ENCODE data around the gene SOBP.

Gene SOBP

DNA sequence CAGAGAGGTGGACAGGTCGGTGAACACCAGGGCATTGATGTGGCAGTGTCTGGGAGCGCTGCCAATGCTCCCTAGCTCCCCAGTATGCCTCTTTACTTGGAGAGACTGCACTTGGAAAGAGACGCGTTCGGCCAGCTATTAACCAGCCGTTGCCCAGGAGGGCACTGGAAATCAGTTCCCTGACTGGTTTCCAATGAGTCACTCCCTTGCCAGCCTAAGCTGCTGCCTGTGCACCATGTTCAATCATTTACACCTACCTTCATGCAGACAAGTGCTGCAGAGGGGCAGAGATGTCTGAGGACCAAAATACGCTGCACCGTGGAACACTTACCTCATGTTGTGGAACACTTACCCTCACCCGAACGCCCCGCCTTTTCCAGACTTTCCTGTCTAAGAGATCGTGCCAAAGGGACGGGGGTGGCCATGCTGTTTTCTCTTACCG is 151.6 kb downstream of the SOBP start:
- Histone ChIP-seq H3K27ac (ENCODE audit: low read depth, low read length) (no peak overlapping the region), H3K4me1 (ENCODE audit: control insufficient read depth in 1 of 2, insufficient read depth in 2 of 2, low read length in 2 of 2) (no peaks in the 10 kb centered on the region), H3K9me3 (ENCODE audit: control insufficient read depth in 1 of 2, low read length in 2 of 2) (no peaks in the 10 kb centered on the region), H3K9ac (ENCODE audit: low read depth in 1 of 2, low read length in 2 of 2) (no peak overlapping the region), H3K36me3 (ENCODE audit: control insufficient read depth in 1 of 2, insufficient read depth in 2 of 2, low read length in 2 of 2) (no peaks in the 10 kb centered on the region), H3K27me3 (ENCODE audit: control insufficient read depth in 1 of 2, insufficient read depth in 2 of 2, low read length in 2 of 2) (peaks cover 0 to 9% of the 10 kb centered on the region in 2 donors), H3K4me3 (ENCODE audit: low read depth in 1 of 2, low read length in 2 of 2) (no peak overlapping the region)

DNA sequence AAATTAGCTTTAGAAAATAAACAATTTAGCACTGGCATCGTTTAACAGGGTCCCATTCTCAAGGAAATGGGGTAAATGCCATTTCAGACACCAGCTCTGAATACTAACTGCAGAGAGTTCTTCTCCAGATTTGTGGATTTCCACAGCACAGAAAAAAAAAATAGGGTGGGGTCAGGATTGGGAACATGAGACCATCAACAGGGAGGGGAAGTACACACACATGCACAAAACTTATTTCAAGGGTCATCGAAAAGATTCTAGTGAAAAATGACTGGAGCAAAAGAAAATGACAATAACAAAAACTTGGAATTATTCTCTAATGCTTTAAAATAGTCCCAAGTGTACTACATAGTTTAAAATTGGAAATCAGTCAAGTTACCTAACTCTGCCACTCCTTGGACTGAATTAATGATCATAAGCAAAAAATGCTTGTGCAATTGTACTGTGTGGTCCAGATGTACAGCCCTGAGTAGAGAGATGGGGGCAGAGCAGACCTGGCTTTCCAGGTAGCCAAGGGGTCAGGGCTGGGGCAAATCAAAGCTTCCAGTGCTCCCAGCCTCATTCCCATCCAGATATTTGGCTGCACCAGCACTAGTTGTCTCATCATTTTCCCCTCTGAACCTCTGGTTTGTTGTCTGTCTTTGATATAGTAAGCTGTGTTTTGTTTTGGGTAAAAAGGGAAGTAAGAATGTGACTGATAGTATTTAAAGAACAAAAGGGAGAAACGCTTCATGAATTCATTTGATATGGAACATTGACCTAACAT is 152.4 kb downstream of the SOBP start:
- H3K9ac ChIP-seq (ENCODE audit: low read depth in 1 of 2, low read length in 2 of 2), result no peak overlapping the region
- no peaks in the 10 kb centered on the region for H3K36me3 ChIP-seq (ENCODE audit: control insufficient read depth in 1 of 2, insufficient read depth in 2 of 2, low read length in 2 of 2)
- no peaks in the 10 kb centered on the region for H3K9me3 ChIP-seq (ENCODE audit: control insufficient read depth in 1 of 2, low read length in 2 of 2)
- H3K27ac ChIP-seq (ENCODE audit: low read depth, low read length), result no peak overlapping the region
- H3K4me1 ChIP-seq (ENCODE audit: control insufficient read depth in 1 of 2, insufficient read depth in 2 of 2, low read length in 2 of 2), result no peaks in the 10 kb centered on the region
- no peak overlapping the region for H3K4me3 ChIP-seq (ENCODE audit: low read depth in 1 of 2, low read length in 2 of 2)
- peaks cover 0 to 4% of the 10 kb centered on the region in 2 donors for H3K27me3 ChIP-seq (ENCODE audit: control insufficient read depth in 1 of 2, insufficient read depth in 2 of 2, low read length in 2 of 2)

DNA sequence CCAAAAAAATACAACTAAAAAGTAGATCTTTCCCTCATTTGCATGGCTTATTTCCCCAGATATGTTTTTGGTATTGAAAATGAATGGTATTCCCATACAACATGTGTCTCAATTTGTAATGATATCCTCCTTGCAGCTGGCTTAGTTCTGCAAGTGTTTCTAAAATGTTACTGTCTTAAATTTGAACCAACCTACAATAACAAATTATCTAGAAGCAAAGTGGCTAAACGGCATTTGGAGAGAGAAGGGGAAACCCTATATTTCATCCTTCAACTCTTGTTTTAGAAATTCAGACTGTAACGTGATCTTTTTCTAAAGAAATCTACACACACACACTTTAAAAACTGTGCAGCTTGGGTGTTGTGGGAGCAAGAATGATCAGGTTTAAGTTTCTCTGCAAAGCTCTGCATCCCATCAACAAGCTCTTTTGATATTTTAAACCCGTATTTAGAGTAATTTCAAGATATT is 153.0 kb downstream of the SOBP start:
- H3K9me3 ChIP-seq (ENCODE audit: control insufficient read depth in 1 of 2, low read length in 2 of 2), result no peaks in the 10 kb centered on the region
- H3K27me3 ChIP-seq (ENCODE audit: control insufficient read depth in 1 of 2, insufficient read depth in 2 of 2, low read length in 2 of 2), result peaks cover 0 to 3% of the 10 kb centered on the region in 2 donors
- H3K4me1 ChIP-seq (ENCODE audit: control insufficient read depth in 1 of 2, insufficient read depth in 2 of 2, low read length in 2 of 2), result no peaks in the 10 kb centered on the region
- no peak overlapping the region for H3K9ac ChIP-seq (ENCODE audit: low read depth in 1 of 2, low read length in 2 of 2)
- no peak overlapping the region for H3K27ac ChIP-seq (ENCODE audit: low read depth, low read length)
- no peak overlapping the region for H3K4me3 ChIP-seq (ENCODE audit: low read depth in 1 of 2, low read length in 2 of 2)
- no peaks in the 10 kb centered on the region for H3K36me3 ChIP-seq (ENCODE audit: control insufficient read depth in 1 of 2, insufficient read depth in 2 of 2, low read length in 2 of 2)

GRCh38 chr6:107644513-107644912 is 154.6 kb downstream of the SOBP start:
- H3K36me3 ChIP-seq (ENCODE audit: control insufficient read depth in 1 of 2, insufficient read depth in 2 of 2, low read length in 2 of 2), result no peaks in the 10 kb centered on the region
- no peak overlapping the region for H3K4me3 ChIP-seq (ENCODE audit: low read depth in 1 of 2, low read length in 2 of 2)
- H3K27ac ChIP-seq (ENCODE audit: low read depth, low read length), result no peak overlapping the region
- H3K9ac ChIP-seq (ENCODE audit: low read depth in 1 of 2, low read length in 2 of 2), result no peak overlapping the region
- H3K27me3 ChIP-seq (ENCODE audit: control insufficient read depth in 1 of 2, insufficient read depth in 2 of 2, low read length in 2 of 2), result peaks cover 0 to 3% of the 10 kb centered on the region in 2 donors
- H3K9me3 ChIP-seq (ENCODE audit: control insufficient read depth in 1 of 2, low read length in 2 of 2), result no peaks in the 10 kb centered on the region
- no peaks in the 10 kb centered on the region for H3K4me1 ChIP-seq (ENCODE audit: control insufficient read depth in 1 of 2, insufficient read depth in 2 of 2, low read length in 2 of 2)

DNA sequence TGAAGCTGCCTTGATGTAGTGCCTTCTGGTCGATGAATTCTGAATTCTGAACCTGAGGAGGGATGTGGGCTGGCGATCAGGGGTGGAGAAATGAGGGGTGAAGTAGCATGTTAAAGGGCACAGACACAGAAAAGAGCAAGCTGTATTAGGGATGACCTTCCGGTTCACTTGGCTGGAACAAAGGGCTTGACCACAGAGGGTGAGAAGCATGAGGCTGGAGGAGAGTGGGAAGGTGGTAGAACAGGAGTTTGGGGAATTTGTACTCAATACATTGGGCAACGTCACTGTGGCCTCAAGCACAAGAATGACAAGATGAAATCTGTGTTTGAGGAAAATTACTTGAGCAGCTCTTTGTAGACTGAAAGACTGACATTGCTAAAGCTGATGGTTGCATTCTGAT is 155.8 kb downstream of the SOBP start:
- Histone ChIP-seq H3K4me3 (ENCODE audit: low read depth in 1 of 2, low read length in 2 of 2) (no peak overlapping the region), H3K27me3 (ENCODE audit: control insufficient read depth in 1 of 2, insufficient read depth in 2 of 2, low read length in 2 of 2) (peaks cover 0 to 3% of the 10 kb centered on the region in 2 donors), H3K27ac (ENCODE audit: low read depth, low read length) (no peak overlapping the region), H3K36me3 (ENCODE audit: control insufficient read depth in 1 of 2, insufficient read depth in 2 of 2, low read length in 2 of 2) (no peaks in the 10 kb centered on the region), H3K4me1 (ENCODE audit: control insufficient read depth in 1 of 2, insufficient read depth in 2 of 2, low read length in 2 of 2) (no peaks in the 10 kb centered on the region), H3K9me3 (ENCODE audit: control insufficient read depth in 1 of 2, low read length in 2 of 2) (no peaks in the 10 kb centered on the region), H3K9ac (ENCODE audit: low read depth in 1 of 2, low read length in 2 of 2) (no peak overlapping the region)

DNA sequence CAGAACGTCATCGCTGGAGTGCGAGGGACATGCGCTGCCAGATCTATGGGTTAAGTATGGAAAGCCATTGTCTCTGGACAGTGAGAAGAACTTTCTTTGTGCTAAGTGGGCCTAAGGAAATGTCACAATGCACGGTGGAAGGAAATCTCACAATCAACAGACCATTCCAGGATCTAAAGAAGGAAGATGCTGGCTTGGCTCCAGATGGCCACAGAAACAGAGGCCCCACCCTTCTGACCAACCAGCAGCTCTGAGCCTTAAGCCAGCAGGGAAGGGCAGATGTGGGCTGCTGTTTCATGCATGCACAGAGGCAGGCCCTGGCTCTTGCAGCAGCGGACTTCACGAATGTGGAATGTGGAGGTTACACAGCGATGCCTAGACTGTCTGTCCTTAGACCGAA is 156.3 kb downstream of the SOBP start:
- no peaks in the 10 kb centered on the region for H3K9me3 ChIP-seq (ENCODE audit: control insufficient read depth in 1 of 2, low read length in 2 of 2)
- no peaks in the 10 kb centered on the region for H3K36me3 ChIP-seq (ENCODE audit: control insufficient read depth in 1 of 2, insufficient read depth in 2 of 2, low read length in 2 of 2)
- no peak overlapping the region for H3K27ac ChIP-seq (ENCODE audit: low read depth, low read length)
- H3K4me1 ChIP-seq (ENCODE audit: control insufficient read depth in 1 of 2, insufficient read depth in 2 of 2, low read length in 2 of 2), result no peaks in the 10 kb centered on the region
- no peak overlapping the region for H3K9ac ChIP-seq (ENCODE audit: low read depth in 1 of 2, low read length in 2 of 2)
- no peak overlapping the region for H3K4me3 ChIP-seq (ENCODE audit: low read depth in 1 of 2, low read length in 2 of 2)
- H3K27me3 ChIP-seq (ENCODE audit: control insufficient read depth in 1 of 2, insufficient read depth in 2 of 2, low read length in 2 of 2), result peaks cover 0 to 3% of the 10 kb centered on the region in 2 donors

- no peak overlapping the region for H3K27ac ChIP-seq (ENCODE audit: low read depth, low read length)
- no peaks in the 10 kb centered on the region for H3K4me1 ChIP-seq (ENCODE audit: control insufficient read depth in 1 of 2, insufficient read depth in 2 of 2, low read length in 2 of 2)
- H3K9ac ChIP-seq (ENCODE audit: low read depth in 1 of 2, low read length in 2 of 2), result no peak overlapping the region
- no peaks in the 10 kb centered on the region for H3K9me3 ChIP-seq (ENCODE audit: control insufficient read depth in 1 of 2, low read length in 2 of 2)
- H3K36me3 ChIP-seq (ENCODE audit: control insufficient read depth in 1 of 2, insufficient read depth in 2 of 2, low read length in 2 of 2), result no peaks in the 10 kb centered on the region
- H3K27me3 ChIP-seq (ENCODE audit: control insufficient read depth in 1 of 2, insufficient read depth in 2 of 2, low read length in 2 of 2), result no peaks in the 10 kb centered on the region
- H3K4me3 ChIP-seq (ENCODE audit: low read depth in 1 of 2, low read length in 2 of 2), result no peak overlapping the region
Observed at GRCh38 chr6:107646776-107647438, 157.0 kb downstream of the SOBP start.

GRCh38 chr6:107647439-107647948 is 157.6 kb downstream of the SOBP start:
- no peaks in the 10 kb centered on the region for H3K4me1 ChIP-seq (ENCODE audit: control insufficient read depth in 1 of 2, insufficient read depth in 2 of 2, low read length in 2 of 2)
- H3K27ac ChIP-seq (ENCODE audit: low read depth, low read length), result no peak overlapping the region
- no peak overlapping the region for H3K9ac ChIP-seq (ENCODE audit: low read depth in 1 of 2, low read length in 2 of 2)
- no peak overlapping the region for H3K4me3 ChIP-seq (ENCODE audit: low read depth in 1 of 2, low read length in 2 of 2)
- H3K9me3 ChIP-seq (ENCODE audit: control insufficient read depth in 1 of 2, low read length in 2 of 2), result no peaks in the 10 kb centered on the region
- H3K36me3 ChIP-seq (ENCODE audit: control insufficient read depth in 1 of 2, insufficient read depth in 2 of 2, low read length in 2 of 2), result no peaks in the 10 kb centered on the region
- no peaks in the 10 kb centered on the region for H3K27me3 ChIP-seq (ENCODE audit: control insufficient read depth in 1 of 2, insufficient read depth in 2 of 2, low read length in 2 of 2)

- H3K9me3 ChIP-seq (ENCODE audit: control insufficient read depth in 1 of 2, low read length in 2 of 2), result no peaks in the 10 kb centered on the region
- no peaks in the 10 kb centered on the region for H3K27me3 ChIP-seq (ENCODE audit: control insufficient read depth in 1 of 2, insufficient read depth in 2 of 2, low read length in 2 of 2)
- no peak overlapping the region for H3K4me3 ChIP-seq (ENCODE audit: low read depth in 1 of 2, low read length in 2 of 2)
- no peak overlapping the region for H3K27ac ChIP-seq (ENCODE audit: low read depth, low read length)
- H3K4me1 ChIP-seq (ENCODE audit: control insufficient read depth in 1 of 2, insufficient read depth in 2 of 2, low read length in 2 of 2), result no peaks in the 10 kb centered on the region
- H3K9ac ChIP-seq (ENCODE audit: low read depth in 1 of 2, low read length in 2 of 2), result no peak overlapping the region
- no peaks in the 10 kb centered on the region for H3K36me3 ChIP-seq (ENCODE audit: control insufficient read depth in 1 of 2, insufficient read depth in 2 of 2, low read length in 2 of 2)
Observed at GRCh38 chr6:107648983-107649382, 159.1 kb downstream of the SOBP start.

DNA sequence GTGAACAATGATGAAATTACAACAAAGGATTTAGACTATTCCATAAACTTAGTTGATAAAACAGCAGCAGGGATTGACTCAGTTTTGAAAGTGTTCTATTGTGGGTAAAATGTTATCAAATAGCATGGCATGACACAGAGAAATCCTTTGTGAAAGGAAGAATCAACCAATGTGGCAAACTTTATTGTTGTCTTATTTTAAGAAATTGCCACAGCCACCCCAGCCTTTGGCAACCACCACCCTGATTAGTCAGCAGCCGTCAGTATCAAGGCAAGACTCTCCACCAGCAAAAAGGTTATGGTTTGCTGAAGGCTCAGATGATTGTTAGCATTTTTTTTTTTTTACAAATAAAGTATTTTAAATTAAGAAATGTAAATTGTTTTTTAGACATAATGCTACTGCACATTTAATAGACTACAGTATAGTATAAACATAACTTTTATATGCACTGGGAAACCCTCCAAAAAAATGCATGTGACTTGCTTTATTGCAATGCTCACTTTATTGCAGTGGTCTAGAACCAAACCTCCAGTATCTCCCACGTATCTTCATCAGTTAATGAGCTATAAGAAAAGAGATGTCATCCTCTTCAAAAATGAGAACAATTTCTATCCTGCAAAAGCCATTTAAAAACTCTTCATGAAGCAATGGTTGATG is 162.7 kb downstream of the SOBP start:
- Histone ChIP-seq H3K27ac (ENCODE audit: low read depth, low read length) (no peak overlapping the region), H3K27me3 (ENCODE audit: control insufficient read depth in 1 of 2, insufficient read depth in 2 of 2, low read length in 2 of 2) (no peaks in the 10 kb centered on the region), H3K9ac (ENCODE audit: low read depth in 1 of 2, low read length in 2 of 2) (no peak overlapping the region), H3K4me1 (ENCODE audit: control insufficient read depth in 1 of 2, insufficient read depth in 2 of 2, low read length in 2 of 2) (peaks cover 10 to 12% of the 10 kb centered on the region in 2 donors), H3K9me3 (ENCODE audit: control insufficient read depth in 1 of 2, low read length in 2 of 2) (no peaks in the 10 kb centered on the region), H3K4me3 (ENCODE audit: low read depth in 1 of 2, low read length in 2 of 2) (no peak overlapping the region), H3K36me3 (ENCODE audit: control insufficient read depth in 1 of 2, insufficient read depth in 2 of 2, low read length in 2 of 2) (no peaks in the 10 kb centered on the region)

Measured in duodenal mucosa (tissue), 2 donors.